Measurements from ENCODE around the gene ZFAND4.
"Not testable (repeated sequence)": the region's sequence is repeated elsewhere in the genome, so short reads cannot be mapped to it uniquely, and the experiment has no call there.

The ZFAND4 gene

GRCh38 chr10:45592432-45592831 is 80.1 kb downstream of the ZFAND4 start:
- DNase-seq (ENCODE audit: low read depth in 4 of 4, low spot score in 1 of 4): no peak

GRCh38 chr10:45591280-45591679 is 81.3 kb downstream of the ZFAND4 start:
- no peak for DNase-seq (ENCODE audit: low read depth in 4 of 4, low spot score in 1 of 4)

- no peak for DNase-seq (ENCODE audit: low read depth in 4 of 4, low spot score in 1 of 4)
Measured at GRCh38 chr10:45589868-45590267, 82.7 kb downstream of the ZFAND4 start.

- no peak for DNase-seq (ENCODE audit: low read depth in 4 of 4, low spot score in 1 of 4)
Measured at GRCh38 chr10:45589009-45589408, 83.6 kb downstream of the ZFAND4 start.

GRCh38 chr10:45586028-45586824 is 86.3 kb downstream of the ZFAND4 start:
- no peak for DNase-seq (ENCODE audit: low read depth in 4 of 4, low spot score in 1 of 4)

- DNase-seq (ENCODE audit: low read depth in 4 of 4, low spot score in 1 of 4): no peak
Measured at GRCh38 chr10:45585131-45585530, 87.4 kb downstream of the ZFAND4 start.

GRCh38 chr10:45582386-45582781 is 90.2 kb downstream of the ZFAND4 start:
- DNase-seq (ENCODE audit: low read depth in 4 of 4, low spot score in 1 of 4): no peak

- DNase-seq (ENCODE audit: low read depth in 4 of 4, low spot score in 1 of 4): no peak
Measured at GRCh38 chr10:45581582-45582385, 90.8 kb downstream of the ZFAND4 start.

GRCh38 chr10:45581216-45581549 is 91.4 kb downstream of the ZFAND4 start:
- DNase-seq (ENCODE audit: low read depth in 4 of 4, low spot score in 1 of 4): no peak

GRCh38 chr10:45580371-45581215 is 92.0 kb downstream of the ZFAND4 start:
- DNase-seq (ENCODE audit: low read depth in 4 of 4, low spot score in 1 of 4): no peak

- DNase-seq (ENCODE audit: low read depth in 4 of 4, low spot score in 1 of 4): no peak
Measured at GRCh38 chr10:45578384-45578971, 94.1 kb downstream of the ZFAND4 start.

GRCh38 chr10:45575966-45576597 is 96.5 kb downstream of the ZFAND4 start:
- no peak for DNase-seq (ENCODE audit: low read depth in 4 of 4, low spot score in 1 of 4)

- DNase-seq (ENCODE audit: low read depth in 4 of 4, low spot score in 1 of 4): not testable (repeated sequence)
Measured at GRCh38 chr10:45575032-45575761, 97.4 kb downstream of the ZFAND4 start.

GRCh38 chr10:45569471-45569870 is 103.1 kb downstream of the ZFAND4 start:
- DNase-seq (ENCODE audit: low read depth in 4 of 4, low spot score in 1 of 4): no peak

- DNase-seq (ENCODE audit: low read depth in 4 of 4, low spot score in 1 of 4): no peak
Measured at GRCh38 chr10:45566415-45566814, 106.2 kb downstream of the ZFAND4 start.
